ENCODE data around the gene CDH15.

- TF ChIP-seq EZH2phosphoT487 (IDR thresholded peaks at IDR 0.05; ENCODE audit: low read length) (no peak), CTCF (IDR thresholded peaks at IDR 0.05; ENCODE audit: low read length) (no peak)
Observed at GRCh38 chr16:89195521-89196171, 24.1 kb downstream of the CDH15 start.
